NCI-H2196 treated with DMSO at 0.1 percent for 48 hours (cell line): ENCODE data around the gene MRPL12.
"Not testable (repeated sequence)": the region's sequence is repeated elsewhere in the genome, so short reads cannot be mapped to it uniquely, and the experiment has no call there.

Experiments
- DNase-seq: peaks from one replicate; lab custom pipeline; 2025; ENCODE audit not compliant: unreplicated experiment; lab: John Stamatoyannopoulos, UW

MRPL12 gene

GRCh38 chr17:81702934-81703746 is at the start of gene MRPL12:
TSS of gene MRPL12 (plus strand) at chr17:81703367. CDS start at chr17:81703502, 135 bp downstream.
- DNase-seq: peak; percentile 90

GRCh38 chr17:81655378-81656117 is 47.6 kb upstream of the MRPL12 start:
- no peak for DNase-seq

GRCh38 chr17:81656118-81656743 is 46.9 kb upstream of the MRPL12 start, which contains the start of gene PDE6G:
TSS of gene PDE6G (minus strand) at chr17:81656542. CDS start at chr17:81653305, 3,237 bp downstream.
- DNase-seq: no peak

- no peak for DNase-seq
These were observed 46.3 kb upstream of the MRPL12 start for GRCh38 chr17:81656835-81657234.

- DNase-seq: no peak
These were observed 44.1 kb upstream of the MRPL12 start for GRCh38 chr17:81659038-81659437.

- DNase-seq: no peak
These were observed 42.7 kb upstream of the MRPL12 start for GRCh38 chr17:81660441-81660840.

GRCh38 chr17:81662002-81662401 is 41.2 kb upstream of the MRPL12 start:
- no peak for DNase-seq

GRCh38 chr17:81664051-81664470 is 39.1 kb upstream of the MRPL12 start:
- no peak for DNase-seq

- peak; percentile 48 for DNase-seq
These were observed 37.7 kb upstream of the MRPL12 start for GRCh38 chr17:81665205-81666091.

GRCh38 chr17:81666092-81666341 is 37.1 kb upstream of the MRPL12 start:
- DNase-seq: no peak

- peak; percentile 95 for DNase-seq
These were observed 36.6 kb upstream of the MRPL12 start, which contains the start of the genes CCDC137 and OXLD1 for GRCh38 chr17:81666342-81667191. TSS of gene CCDC137 (plus strand) at chr17:81666737. CDS start at chr17:81666767, 30 bp downstream. TSS of gene OXLD1 (minus strand) at chr17:81666605. CDS start at chr17:81666577, 28 bp downstream.

GRCh38 chr17:81667754-81668153 is 35.4 kb upstream of the MRPL12 start:
- no peak for DNase-seq

- no peak for DNase-seq
These were observed 30.7 kb upstream of the MRPL12 start for GRCh38 chr17:81672504-81672903.

GRCh38 chr17:81672954-81673353 is 30.2 kb upstream of the MRPL12 start:
- no peak for DNase-seq

GRCh38 chr17:81673561-81674258 is 29.5 kb upstream of the MRPL12 start:
- DNase-seq: no peak

GRCh38 chr17:81675515-81676221 is 27.5 kb upstream of the MRPL12 start:
- not testable (repeated sequence) for DNase-seq

GRCh38 chr17:81676906-81677305 is 26.3 kb upstream of the MRPL12 start:
- no peak for DNase-seq

GRCh38 chr17:81680150-81680549 is 23.0 kb upstream of the MRPL12 start:
- no peak for DNase-seq

GRCh38 chr17:81681672-81682071 is 21.5 kb upstream of the MRPL12 start:
- DNase-seq: peak; percentile 76
